ENCODE results near the gene TRAPPC3. TPM values are rescaled to one million over a fixed set of nuclear protein-coding genes. Genes with fewer than 3 reads are reported as not detected.

TRAPPC3 gene
- total and polyA plus RNA-seq, 7 donors = 34.8 to 91.8 (median 43.8) TPM

DNA sequence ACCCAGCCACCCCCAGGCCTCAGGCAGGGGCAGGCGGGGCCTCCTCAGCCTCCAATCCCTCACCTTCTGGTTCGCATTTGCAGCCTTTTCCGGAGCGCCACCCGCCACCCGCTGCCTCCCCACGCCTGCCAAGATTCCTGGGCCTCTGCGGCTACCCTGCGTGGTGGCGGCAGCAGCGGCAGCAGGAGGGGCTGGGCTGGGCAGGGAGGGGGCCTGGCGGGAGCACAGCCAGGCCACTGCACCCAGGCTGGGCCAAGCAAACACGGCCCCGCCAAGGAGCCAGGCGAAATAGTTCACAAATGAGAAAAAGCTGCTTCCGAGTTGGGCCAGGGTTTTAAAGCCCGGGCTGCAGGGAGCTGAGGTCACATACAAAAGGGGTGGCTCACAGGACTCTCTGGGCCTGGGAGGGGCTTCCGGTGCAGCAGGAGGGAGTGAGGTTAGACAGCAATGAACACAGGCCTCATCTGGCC lies 34.1 kb downstream of the TRAPPC3 start:
- Histone ChIP-seq H3K27ac (no peak overlapping the region), H3K36me3 (ENCODE audit: insufficient read depth in 1 of 2, low read depth in 1 of 2) (no peaks in the 10 kb centered on the region), H3K4me1 (no peaks in the 10 kb centered on the region), H3K4me3 (no peak overlapping the region), H3K9me3 (no peaks in the 10 kb centered on the region), H3K27me3 (ENCODE audit: insufficient read depth in 3 of 3, low read length in 2 of 3) (no peaks in the 10 kb centered on the region)
- WGBS, 3 donors = 44 to 52% (median 49%) methylated on average over 18 of the region's 18 CpGs
- TF ChIP-seq, protein P1, sequence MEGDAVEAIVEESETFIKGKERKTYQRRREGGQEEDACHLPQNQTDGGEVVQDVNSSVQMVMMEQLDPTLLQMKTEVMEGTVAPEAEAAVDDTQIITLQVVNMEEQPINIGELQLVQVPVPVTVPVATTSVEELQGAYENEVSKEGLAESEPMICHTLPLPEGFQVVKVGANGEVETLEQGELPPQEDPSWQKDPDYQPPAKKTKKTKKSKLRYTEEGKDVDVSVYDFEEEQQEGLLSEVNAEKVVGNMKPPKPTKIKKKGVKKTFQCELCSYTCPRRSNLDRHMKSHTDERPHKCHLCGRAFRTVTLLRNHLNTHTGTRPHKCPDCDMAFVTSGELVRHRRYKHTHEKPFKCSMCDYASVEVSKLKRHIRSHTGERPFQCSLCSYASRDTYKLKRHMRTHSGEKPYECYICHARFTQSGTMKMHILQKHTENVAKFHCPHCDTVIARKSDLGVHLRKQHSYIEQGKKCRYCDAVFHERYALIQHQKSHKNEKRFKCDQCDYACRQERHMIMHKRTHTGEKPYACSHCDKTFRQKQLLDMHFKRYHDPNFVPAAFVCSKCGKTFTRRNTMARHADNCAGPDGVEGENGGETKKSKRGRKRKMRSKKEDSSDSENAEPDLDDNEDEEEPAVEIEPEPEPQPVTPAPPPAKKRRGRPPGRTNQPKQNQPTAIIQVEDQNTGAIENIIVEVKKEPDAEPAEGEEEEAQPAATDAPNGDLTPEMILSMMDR (IDR thresholded peaks at IDR 0.05) = no peak
- peak in 1 of 2 donors; percentile 51 for DNase-seq
- ATAC-seq = peak in 2 of 4 donors; percentile 19 to 30
- intact Hi-C loops (cut with DNase I) = no loop called here

DNA sequence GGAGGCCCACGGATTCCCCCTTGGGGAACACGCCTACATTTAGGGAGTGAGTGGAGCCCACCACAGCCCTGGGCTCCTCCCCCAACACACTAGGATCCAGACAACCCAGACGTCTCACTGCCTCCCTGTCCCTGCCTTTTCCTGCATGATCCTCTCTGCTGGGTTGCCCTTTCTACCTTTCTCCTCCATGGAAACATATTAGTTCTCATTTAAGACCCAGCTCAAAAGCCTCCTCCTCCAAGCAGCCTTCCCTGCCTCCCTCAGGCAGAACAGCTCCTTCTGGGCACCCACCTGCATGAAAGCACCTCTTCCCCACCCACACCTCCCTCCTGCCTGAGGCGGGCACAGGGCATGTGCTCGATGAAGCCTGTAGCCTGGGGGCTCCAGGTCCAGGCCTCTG lies 34.9 kb downstream of the TRAPPC3 start:
- Histone ChIP-seq H3K4me1 (no peaks in the 10 kb centered on the region), H3K9me3 (no peaks in the 10 kb centered on the region), H3K4me3 (no peak overlapping the region), H3K36me3 (ENCODE audit: insufficient read depth in 1 of 2, low read depth in 1 of 2) (no peaks in the 10 kb centered on the region), H3K27me3 (ENCODE audit: insufficient read depth in 3 of 3, low read length in 2 of 3) (no peaks in the 10 kb centered on the region), H3K27ac (no peak overlapping the region)
- no peak for ATAC-seq
- no peak for DNase-seq
- intact Hi-C loops (cut with DNase I) = no loop called here
- 70 to 80% (median 72%) methylated on average over 5 of the region's 5 CpGs for WGBS, 3 donors
- TF ChIP-seq, protein P1 (IDR thresholded peaks at IDR 0.05) = no peak

DNA sequence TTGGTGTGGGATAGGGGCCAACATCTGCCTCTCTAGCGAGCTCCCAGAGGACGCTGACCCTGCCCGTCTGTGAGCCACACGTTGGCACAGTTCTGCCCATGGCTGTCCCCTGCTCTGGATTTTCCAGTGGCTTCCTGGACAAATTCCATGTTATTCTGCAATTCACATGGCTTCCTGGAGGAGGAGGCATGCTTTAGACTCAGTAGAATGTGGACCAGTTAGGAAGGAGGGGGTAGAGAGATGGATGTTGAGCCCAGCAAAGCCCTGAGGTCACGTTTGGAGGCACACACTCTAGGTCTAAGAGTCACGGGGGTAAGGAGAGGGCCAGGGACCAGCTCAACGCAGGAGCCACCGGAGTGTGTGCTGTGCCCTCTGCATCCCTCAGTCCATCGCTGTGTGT lies 36.5 kb downstream of the TRAPPC3 start:
- WGBS, 3 donors = 61 to 75% (median 65%) methylated on average over 9 of the region's 9 CpGs
- DNase-seq (no peak), ATAC-seq (no peak)
- Histone ChIP-seq H3K27me3 (ENCODE audit: insufficient read depth in 3 of 3, low read length in 2 of 3) (no peaks in the 10 kb centered on the region), H3K4me1 (no peaks in the 10 kb centered on the region), H3K36me3 (ENCODE audit: insufficient read depth in 1 of 2, low read depth in 1 of 2) (no peaks in the 10 kb centered on the region), H3K4me3 (no peak overlapping the region), H3K27ac (no peak overlapping the region), H3K9me3 (no peaks in the 10 kb centered on the region)
- intact Hi-C loops (cut with DNase I) = no loop called here
- TF ChIP-seq, protein P1 (IDR thresholded peaks at IDR 0.05) = no peak

- Histone ChIP-seq H3K27ac (no peak overlapping the region), H3K4me3 (no peak overlapping the region), H3K36me3 (ENCODE audit: insufficient read depth in 1 of 2, low read depth in 1 of 2) (no peaks in the 10 kb centered on the region), H3K9me3 (no peaks in the 10 kb centered on the region), H3K4me1 (no peaks in the 10 kb centered on the region), H3K27me3 (ENCODE audit: insufficient read depth in 3 of 3, low read length in 2 of 3) (no peaks in the 10 kb centered on the region)
- intact Hi-C loops (cut with DNase I) = no loop called here
- no peak for ATAC-seq
- TF ChIP-seq, protein P1 (IDR thresholded peaks at IDR 0.05) = no peak
- DNase-seq = no peak
- 47 to 66% (median 62%) methylated on average over 4 of the region's 4 CpGs for WGBS, 3 donors
Observed at GRCh38 chr1:36111151-36111550, 38.1 kb downstream of the TRAPPC3 start.

DNA sequence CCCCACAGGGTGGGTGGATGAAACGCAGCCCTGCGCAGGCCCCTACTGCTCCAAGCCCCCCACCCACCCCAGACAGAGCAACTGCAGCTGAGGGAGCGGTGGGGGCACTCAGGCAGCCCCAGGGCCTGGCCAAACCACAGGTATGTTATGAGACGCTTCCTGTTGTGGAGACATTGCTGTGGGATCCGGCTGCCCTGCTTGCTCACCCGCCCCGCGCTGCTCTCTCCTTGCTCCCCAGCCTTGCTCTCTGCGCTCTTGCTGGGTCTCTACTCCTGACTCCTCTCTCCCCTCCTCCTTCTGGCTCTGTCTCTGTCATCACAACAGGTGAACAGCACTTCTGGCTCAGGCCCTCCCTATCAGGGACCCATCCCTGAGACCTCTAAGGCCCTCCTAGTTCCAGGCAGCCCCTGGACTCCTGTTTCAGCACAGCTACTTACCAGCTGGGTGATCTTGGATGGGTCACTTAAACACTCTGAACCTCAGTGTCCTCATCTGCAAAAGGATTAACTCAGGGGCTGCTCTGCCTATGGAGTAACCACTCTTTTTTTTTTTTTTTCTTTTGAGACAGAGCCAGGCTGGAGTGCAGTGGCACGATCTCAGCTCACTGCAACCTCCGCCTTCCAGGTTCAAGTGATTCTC lies 40.1 kb downstream of the TRAPPC3 start:
- H3K27ac ChIP-seq = no peak overlapping the region
- DNase-seq = no peak
- no peaks in the 10 kb centered on the region for H3K4me1 ChIP-seq
- ATAC-seq = peak in 1 of 4 donors; percentile 15
- intact Hi-C loops (cut with DNase I) = no loop called here
- no peaks in the 10 kb centered on the region for H3K36me3 ChIP-seq (ENCODE audit: insufficient read depth in 1 of 2, low read depth in 1 of 2)
- H3K27me3 ChIP-seq (ENCODE audit: insufficient read depth in 3 of 3, low read length in 2 of 3) = no peaks in the 10 kb centered on the region
- no peak overlapping the region for H3K4me3 ChIP-seq
- 86 to 91% (median 88%) methylated on average over 6 to 11 of the region's 11 CpGs for WGBS, 3 donors
- TF ChIP-seq, protein P1 (IDR thresholded peaks at IDR 0.05) = no peak
- H3K9me3 ChIP-seq = no peaks in the 10 kb centered on the region
